ENCODE results near the gene BFAR.
"Not testable (repeated sequence)": the region's sequence is repeated elsewhere in the genome, so short reads cannot be mapped to it uniquely, and the experiment has no call there.

BFAR gene

GRCh38 chr16:14635395-14636165 lies 2.8 kb downstream of the BFAR start:
- in situ Hi-C loops (cut with MboI; ENCODE audit: low sequenced_read_pairs), result no loop called here

DNA sequence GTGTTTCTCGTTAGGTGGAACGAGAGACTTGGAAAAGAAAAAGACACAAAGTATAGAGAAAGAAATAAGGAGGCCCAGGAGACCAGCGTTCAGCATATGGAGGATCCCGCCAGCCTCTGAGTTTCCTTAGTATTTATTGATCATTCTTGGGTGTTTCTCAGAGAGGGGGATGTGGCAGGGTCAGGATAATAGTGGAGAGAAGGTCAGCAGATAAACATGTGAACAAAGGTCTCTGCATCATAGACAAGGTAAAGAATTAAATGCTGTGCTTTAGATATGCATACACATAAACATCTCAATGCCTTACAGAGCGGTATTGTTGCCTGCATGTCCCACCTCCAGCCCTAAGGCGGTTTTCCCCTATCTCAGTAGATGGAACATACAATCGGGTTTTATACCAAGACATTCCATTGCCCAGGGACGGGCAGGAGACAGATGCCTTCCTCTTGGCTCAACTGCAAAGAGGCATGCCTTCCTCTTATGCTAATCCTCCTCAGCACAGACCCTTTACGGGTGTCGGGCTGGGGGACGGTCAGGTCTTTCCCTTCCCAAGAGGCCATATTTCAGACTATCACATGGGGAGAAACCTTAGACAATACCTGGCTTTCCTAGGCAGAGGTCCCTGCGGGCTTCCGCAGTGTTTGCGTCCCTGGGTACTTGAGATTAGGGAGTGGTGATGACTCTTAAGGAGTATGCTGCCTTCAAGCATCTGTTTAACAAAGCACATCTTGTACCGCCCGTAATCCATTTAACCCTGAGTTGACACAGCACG lies 3.6 kb downstream of the BFAR start:
- in situ Hi-C loops (cut with MboI; ENCODE audit: low sequenced_read_pairs), result not testable (repeated sequence)

- in situ Hi-C loops (cut with MboI; ENCODE audit: low sequenced_read_pairs), result not testable (repeated sequence)
Observed at GRCh38 chr16:14636951-14637240, 4.1 kb downstream of the BFAR start.

- in situ Hi-C loops (cut with MboI; ENCODE audit: low sequenced_read_pairs), result no loop called here
Observed at GRCh38 chr16:14640538-14640937, 7.8 kb downstream of the BFAR start.

- in situ Hi-C loops (cut with MboI; ENCODE audit: low sequenced_read_pairs), result no loop called here
Observed at GRCh38 chr16:14641206-14641605, 8.5 kb downstream of the BFAR start.

GRCh38 chr16:14641926-14642325 lies 9.2 kb downstream of the BFAR start:
- in situ Hi-C loops (cut with MboI; ENCODE audit: low sequenced_read_pairs), result no loop called here

DNA sequence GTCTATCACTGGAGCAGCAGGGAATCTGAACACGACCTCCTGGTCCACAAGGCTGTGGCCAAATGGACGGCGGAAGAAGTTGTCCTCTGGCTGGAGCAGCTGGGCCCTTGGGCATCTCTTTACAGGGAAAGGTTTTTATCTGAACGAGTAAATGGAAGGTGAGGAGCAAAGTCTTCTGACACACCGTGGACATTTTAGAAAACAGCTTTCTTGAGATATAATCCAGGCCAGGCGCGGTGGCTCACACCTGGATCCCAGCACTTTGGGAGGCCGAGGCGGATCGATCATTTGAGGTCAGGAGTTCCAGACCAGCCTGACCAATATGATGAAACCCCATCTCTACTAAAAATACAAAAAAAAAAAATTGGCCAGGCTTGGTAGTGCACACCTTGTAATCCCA lies 17.1 kb downstream of the BFAR start:
- in situ Hi-C loops (cut with MboI; ENCODE audit: low sequenced_read_pairs), result no loop called here

GRCh38 chr16:14650629-14651028 lies 17.9 kb downstream of the BFAR start:
- in situ Hi-C loops (cut with MboI; ENCODE audit: low sequenced_read_pairs), result no loop called here

DNA sequence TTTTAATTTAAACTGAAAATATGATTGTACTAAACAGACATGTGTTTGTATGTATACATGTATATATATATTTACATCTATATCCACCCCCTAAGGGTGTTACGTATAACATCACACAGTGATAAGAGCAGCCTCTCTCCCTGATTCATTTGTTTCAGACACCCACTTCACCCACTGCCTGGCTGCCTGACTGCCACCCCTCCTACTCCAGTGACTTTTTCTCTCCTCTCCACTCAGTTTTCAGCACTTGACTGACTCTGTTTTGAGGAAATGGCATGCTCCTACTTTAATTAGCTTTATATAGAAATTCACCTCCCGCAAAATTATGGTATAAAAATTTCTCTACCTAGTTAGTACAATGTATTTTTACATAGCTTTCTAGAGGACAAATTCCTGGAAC lies 20.0 kb downstream of the BFAR start:
- in situ Hi-C loops (cut with MboI; ENCODE audit: low sequenced_read_pairs), result no loop called here

- in situ Hi-C loops (cut with MboI; ENCODE audit: low sequenced_read_pairs), result no loop called here
Observed at GRCh38 chr16:14658063-14658462, 25.3 kb downstream of the BFAR start.

- in situ Hi-C loops (cut with MboI; ENCODE audit: low sequenced_read_pairs), result no loop called here
Observed at GRCh38 chr16:14667347-14668266, 34.9 kb downstream of the BFAR start.

- in situ Hi-C loops (cut with MboI; ENCODE audit: low sequenced_read_pairs), result no loop called here
Observed at GRCh38 chr16:14668556-14669223, 35.9 kb downstream of the BFAR start.

GRCh38 chr16:14669776-14670175 lies 37.0 kb downstream of the BFAR start:
- in situ Hi-C loops (cut with MboI; ENCODE audit: low sequenced_read_pairs), result no loop called here

DNA sequence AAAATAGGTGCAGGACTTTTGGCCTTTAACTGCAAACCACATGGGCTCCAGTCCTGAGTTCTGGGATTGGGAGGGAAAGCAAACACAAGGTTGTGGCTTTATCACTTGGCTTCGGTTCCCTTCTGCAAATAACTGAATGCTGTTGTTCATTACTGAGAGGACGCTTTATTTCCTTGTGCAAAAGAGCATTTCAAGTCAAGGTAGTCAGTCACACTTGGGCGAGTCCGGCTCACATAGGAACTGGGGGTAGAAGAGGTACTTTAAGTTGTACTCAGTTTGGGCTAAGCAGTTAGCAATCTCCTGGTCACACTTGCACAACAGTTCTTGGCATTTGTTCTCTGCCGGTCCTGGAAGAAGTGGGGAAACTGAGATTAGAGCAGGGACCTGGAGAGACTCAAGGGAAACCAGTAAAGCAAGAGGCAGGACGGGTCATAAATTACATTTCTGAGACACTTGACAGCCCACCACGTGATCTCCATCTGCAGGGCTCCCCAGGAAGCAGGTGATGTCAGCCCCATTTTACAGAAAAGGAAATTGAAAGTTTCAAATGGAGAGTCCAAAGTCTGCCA lies 39.7 kb downstream of the BFAR start:
- in situ Hi-C loops (cut with MboI; ENCODE audit: low sequenced_read_pairs), result no loop called here

DNA sequence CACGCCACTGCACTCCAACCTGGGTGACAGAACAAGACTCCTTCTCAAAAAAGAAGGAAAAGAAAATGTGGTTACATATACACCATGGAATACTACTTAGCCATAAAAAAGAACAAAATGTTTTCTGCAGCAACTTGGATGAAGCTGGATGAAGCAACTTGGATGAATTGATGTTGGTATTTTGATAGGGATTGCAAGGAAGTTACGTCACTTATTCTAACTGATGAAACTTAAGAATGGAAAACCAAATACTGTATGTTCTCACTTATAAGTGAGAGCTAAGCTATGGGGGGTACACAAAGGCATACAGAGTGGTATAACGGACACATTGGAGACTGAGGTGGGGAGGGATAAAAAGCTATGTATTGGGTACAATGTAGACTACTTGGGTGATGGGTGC lies 43.9 kb downstream of the BFAR start:
- in situ Hi-C loops (cut with MboI; ENCODE audit: low sequenced_read_pairs), result no loop called here

- in situ Hi-C loops (cut with MboI; ENCODE audit: low sequenced_read_pairs), result no loop called here
Observed at GRCh38 chr16:14677627-14678026, 44.9 kb downstream of the BFAR start.

DNA sequence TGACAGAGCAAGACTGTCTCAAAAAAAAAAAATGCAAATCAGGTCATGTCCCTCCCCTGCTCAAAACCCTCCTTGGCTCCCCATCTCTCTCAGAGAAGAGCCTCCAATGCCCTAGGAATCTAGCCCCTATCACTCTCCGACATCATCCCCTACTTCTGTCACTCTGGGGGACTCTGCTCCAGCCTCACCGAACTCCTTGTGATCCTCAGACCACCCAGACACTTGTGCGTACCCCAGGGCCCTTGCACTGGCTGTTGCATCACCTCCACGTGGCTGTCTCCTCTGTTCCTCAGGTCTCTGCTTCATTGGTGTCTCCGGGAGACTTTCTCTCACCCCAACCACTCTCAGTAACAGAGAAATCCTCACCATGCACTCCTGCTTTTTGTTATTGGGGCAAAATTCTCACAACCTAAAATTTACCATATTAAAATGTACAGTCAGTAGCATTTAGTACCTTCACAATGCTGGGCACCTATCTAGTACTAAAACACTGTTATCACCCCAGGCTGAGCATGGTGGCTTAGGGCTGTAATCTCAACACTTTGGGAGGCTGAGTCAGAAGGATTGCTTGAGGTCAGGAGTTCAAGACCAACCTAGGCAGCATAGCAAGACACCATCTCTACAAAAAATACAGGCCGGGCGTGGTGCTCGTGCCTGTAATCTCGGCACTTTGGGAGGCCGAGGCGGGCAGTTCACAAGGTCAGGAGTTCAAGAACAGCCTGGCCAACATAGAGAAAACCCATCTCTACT lies 46.2 kb downstream of the BFAR start:
- in situ Hi-C loops (cut with MboI; ENCODE audit: low sequenced_read_pairs), result no loop called here

DNA sequence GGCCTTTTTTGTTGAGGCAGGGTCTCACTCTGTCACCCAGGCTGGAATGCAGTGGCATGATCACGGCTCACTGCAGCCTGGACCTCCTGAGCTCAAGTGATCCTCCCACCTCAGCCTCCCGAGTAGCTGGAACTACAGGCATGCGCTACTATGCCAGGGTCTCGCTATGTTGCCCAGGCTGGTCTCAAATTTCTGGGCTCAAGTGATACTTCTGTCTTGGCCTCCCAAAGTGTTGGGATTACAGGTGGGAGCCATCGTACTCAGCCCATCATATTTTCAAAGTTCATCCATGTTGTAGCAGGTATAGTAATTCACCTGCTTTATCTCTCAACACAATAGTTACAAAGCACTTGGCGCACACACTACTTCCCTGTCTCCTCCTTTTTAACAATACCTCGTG lies 47.6 kb downstream of the BFAR start:
- in situ Hi-C loops (cut with MboI; ENCODE audit: low sequenced_read_pairs), result not testable (repeated sequence)

GRCh38 chr16:14681115-14681514 lies 48.4 kb downstream of the BFAR start:
- in situ Hi-C loops (cut with MboI; ENCODE audit: low sequenced_read_pairs), result no loop called here

DNA sequence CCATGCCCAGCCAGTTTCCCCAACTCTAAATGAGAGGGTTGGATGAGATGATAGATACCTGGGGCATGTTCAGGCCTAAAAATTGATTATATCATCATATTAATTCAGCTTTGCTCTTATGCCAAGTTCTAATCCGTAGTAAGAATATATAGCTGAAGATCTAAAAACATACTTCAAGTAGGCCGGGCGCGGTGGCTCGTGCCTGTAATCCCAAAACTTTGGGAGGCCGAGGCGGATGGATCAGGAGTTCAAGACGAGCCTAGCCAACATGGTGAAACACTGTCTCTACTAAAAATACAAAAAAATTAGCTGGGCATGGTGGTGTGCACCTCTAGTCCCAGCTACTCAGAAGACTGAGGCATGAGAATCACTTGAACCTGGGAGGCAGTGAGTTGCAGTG lies 49.4 kb downstream of the BFAR start:
- in situ Hi-C loops (cut with MboI; ENCODE audit: low sequenced_read_pairs), result no loop called here

All from HL-60/S4 treated with phorbol 12-myristate 13-acetate at 8.2 ng/mL for 4 days and 3 days (cell line).